ENCODE measurements around the gene ACOX3. TPM values are rescaled to one million over a fixed set of nuclear protein-coding genes. Genes with fewer than 3 reads are reported as not detected.

Gene ACOX3
- total and polyA plus RNA-seq, 4 donors = 11.4 to 24.6 (median 13.6) TPM

- Histone ChIP-seq H3K4me1 (ENCODE audit: control insufficient read depth in 4 of 4, insufficient read depth in 4 of 4, low read length in 3 of 4) (no peaks in the 10 kb centered on the region), H3K9me3 (ENCODE audit: control insufficient read depth in 4 of 4, low read length in 3 of 4) (no peaks in the 10 kb centered on the region), H3K27ac (ENCODE audit: low read depth in 1 of 2, low read length in 2 of 2) (no peak overlapping the region), H3K4me3 (ENCODE audit: low read depth in 1 of 3, low read length in 3 of 3) (no peak overlapping the region), H3K9ac (ENCODE audit: low read depth in 1 of 2, low read length in 2 of 2) (no peak overlapping the region), H3K27me3 (ENCODE audit: control insufficient read depth in 4 of 4, insufficient read depth in 4 of 4, low read length in 3 of 4) (no peaks in the 10 kb centered on the region), H3K36me3 (ENCODE audit: control insufficient read depth in 4 of 4, insufficient read depth in 3 of 4, low read depth in 1 of 4, low read length in 3 of 4) (peaks cover 9 to 68% (median 18%) of the 10 kb centered on the region in 4 donors)
- 88% methylated on average over 31 of the region's 31 CpGs for WGBS
- TF ChIP-seq EGR1 (IDR thresholded peaks at IDR 0.05; ENCODE audit: low read depth in 2 of 2) = no peak
- DNase-seq (ENCODE audit: low spot score) = no peak
Measured at GRCh38 chr4:8465615-8466611, 25.4 kb upstream of the ACOX3 start.

- no peak for TF ChIP-seq EGR1 (IDR thresholded peaks at IDR 0.05; ENCODE audit: low read depth in 2 of 2)
- TF ChIP-seq RXRA (IDR thresholded peaks at IDR 0.05) = no peak
- TF ChIP-seq JUND (IDR thresholded peaks at IDR 0.05) = no peak
- no peak for TF ChIP-seq HNF4G (IDR thresholded peaks at IDR 0.05)
- TF ChIP-seq SP1 (IDR thresholded peaks at IDR 0.05) = no peak
- TF ChIP-seq NR2F2 (IDR thresholded peaks at IDR 0.05) = no peak
- no peak for TF ChIP-seq FOXA1 (IDR thresholded peaks at IDR 0.05)
- TF ChIP-seq HNF4A (conservative IDR thresholded peaks at IDR 0.05) = no peak
- no peak for TF ChIP-seq ATF3 (IDR thresholded peaks at IDR 0.05)
- no peak for TF ChIP-seq MAX (IDR thresholded peaks at IDR 0.05)
- TF ChIP-seq CTCF (IDR thresholded peaks at IDR 0.05; ENCODE audit: low read depth, low read length, missing input control) = no peak
- no peak for TF ChIP-seq TAF1 (conservative IDR thresholded peaks at IDR 0.05)
- TF ChIP-seq ZBTB33 (IDR thresholded peaks at IDR 0.05) = no peak
- TF ChIP-seq REST (IDR thresholded peaks at IDR 0.05) = no peak
- H3K4me1 ChIP-seq (ENCODE audit: control insufficient read depth in 4 of 4, insufficient read depth in 4 of 4, low read length in 3 of 4) = peaks cover 0 to 3% (median 0%) of the 10 kb centered on the region in 4 donors
- no peaks in the 10 kb centered on the region for H3K9me3 ChIP-seq (ENCODE audit: control insufficient read depth in 4 of 4, low read length in 3 of 4)
- H3K27me3 ChIP-seq (ENCODE audit: control insufficient read depth in 4 of 4, insufficient read depth in 4 of 4, low read length in 3 of 4) = no peaks in the 10 kb centered on the region
- no peak overlapping the region for H3K4me3 ChIP-seq (ENCODE audit: low read depth in 1 of 3, low read length in 3 of 3)
- H3K27ac ChIP-seq (ENCODE audit: low read depth in 1 of 2, low read length in 2 of 2) = no peak overlapping the region
- DNase-seq (ENCODE audit: low spot score) = no peak
- H3K9ac ChIP-seq (ENCODE audit: low read depth in 1 of 2, low read length in 2 of 2) = no peak overlapping the region
- H3K36me3 ChIP-seq (ENCODE audit: control insufficient read depth in 4 of 4, insufficient read depth in 3 of 4, low read depth in 1 of 4, low read length in 3 of 4) = peaks cover 9 to 61% (median 18%) of the 10 kb centered on the region in 4 donors
- 93% methylated on average over 14 of the region's 14 CpGs for WGBS
Measured at GRCh38 chr4:8464381-8464780, 23.9 kb upstream of the ACOX3 start.

Measured in liver (tissue), 9 donors.